ENCODE data around the gene ADAMTS2.

ADAMTS2 gene

DNA sequence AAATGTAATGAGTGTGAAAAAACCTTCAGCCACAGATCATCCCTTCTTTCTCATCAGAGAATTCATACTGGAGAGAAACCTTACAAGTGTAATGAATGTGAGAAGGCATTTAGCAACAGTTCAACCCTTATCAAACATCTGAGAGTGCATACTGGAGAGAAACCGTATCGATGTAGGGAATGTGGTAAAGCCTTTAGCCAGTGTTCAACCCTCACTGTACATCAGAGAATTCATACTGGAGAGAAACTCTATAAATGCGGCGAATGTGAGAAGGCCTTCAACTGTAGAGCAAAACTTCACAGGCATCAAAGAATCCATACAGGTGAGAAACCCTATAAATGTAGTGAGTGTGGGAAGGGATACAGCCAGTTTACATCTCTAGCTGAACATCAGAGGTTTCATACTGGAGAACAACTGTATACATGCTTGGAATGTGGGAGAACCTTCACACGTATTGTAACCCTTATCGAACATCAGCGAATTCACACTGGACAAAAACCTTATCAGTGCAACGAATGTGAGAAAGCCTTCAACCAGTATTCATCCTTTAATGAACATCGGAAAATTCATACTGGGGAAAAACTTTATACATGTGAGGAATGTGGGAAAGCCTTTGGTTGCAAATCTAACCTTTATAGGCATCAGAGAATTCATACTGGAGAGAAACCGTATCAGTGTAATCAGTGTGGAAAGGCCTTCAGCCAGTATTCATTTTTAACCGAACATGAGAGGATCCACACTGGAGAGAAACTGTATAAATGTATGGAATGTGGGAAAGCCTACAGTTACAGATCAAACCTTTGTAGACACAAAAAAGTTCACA, 265.9 kb downstream of the ADAMTS2 start:
- in situ Hi-C loops (cut with HindIII; ENCODE audit: low sequenced_read_pairs), result no loop called here

DNA sequence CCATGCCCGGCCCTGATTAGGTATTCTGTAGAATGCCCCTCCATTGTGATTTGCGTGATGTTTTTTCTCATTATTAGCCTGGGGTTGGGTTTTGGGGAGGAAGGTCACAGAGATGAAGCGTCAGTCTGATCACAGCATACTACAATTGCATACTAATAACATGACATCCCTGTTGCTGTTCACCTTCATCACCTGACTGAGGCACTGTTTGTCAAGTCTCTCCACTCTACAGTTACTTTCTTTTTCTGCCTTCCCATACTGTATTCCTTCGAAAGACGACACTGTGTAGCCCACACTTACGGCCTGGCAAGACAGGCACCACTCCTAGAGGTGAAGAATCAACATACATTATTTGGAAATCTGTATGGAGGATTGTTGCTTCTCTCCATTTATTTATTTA, 279.6 kb downstream of the ADAMTS2 start:
- in situ Hi-C loops (cut with HindIII; ENCODE audit: low sequenced_read_pairs), result no loop called here

DNA sequence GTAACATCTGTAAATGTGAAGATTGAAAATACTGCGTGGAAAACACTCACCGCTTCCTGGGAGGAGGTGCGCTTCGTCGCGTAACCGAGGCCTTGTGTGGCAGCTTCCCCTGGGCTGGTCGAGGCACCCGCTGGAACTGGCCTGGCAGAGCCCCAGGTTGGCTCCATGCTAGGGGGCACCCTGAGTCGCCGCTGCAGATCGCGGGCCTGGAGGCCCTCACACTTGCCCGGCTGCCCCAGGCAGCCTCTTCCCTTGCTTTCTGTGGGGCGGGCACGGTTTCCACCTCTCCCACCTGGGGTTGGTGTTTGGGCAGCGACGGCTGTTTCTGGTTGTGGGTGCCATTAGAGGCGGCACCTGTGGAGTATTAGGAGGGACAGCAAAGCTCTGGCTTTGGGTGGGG, 284.2 kb downstream of the ADAMTS2 start:
- in situ Hi-C loops (cut with HindIII; ENCODE audit: low sequenced_read_pairs), result no loop called here
